Measurements from ENCODE around the gene ME2.
A peak's percentile ranks its signal among the peaks of the same experiment; 100 is the strongest.
"Not testable (repeated sequence)": the region's sequence is repeated elsewhere in the genome, so short reads cannot be mapped to it uniquely, and the experiment has no call there.

The ME2 gene

GRCh38 chr18:50862401-50862800, 16.5 kb upstream of the ME2 start:
- DNase-seq = no peak

DNA sequence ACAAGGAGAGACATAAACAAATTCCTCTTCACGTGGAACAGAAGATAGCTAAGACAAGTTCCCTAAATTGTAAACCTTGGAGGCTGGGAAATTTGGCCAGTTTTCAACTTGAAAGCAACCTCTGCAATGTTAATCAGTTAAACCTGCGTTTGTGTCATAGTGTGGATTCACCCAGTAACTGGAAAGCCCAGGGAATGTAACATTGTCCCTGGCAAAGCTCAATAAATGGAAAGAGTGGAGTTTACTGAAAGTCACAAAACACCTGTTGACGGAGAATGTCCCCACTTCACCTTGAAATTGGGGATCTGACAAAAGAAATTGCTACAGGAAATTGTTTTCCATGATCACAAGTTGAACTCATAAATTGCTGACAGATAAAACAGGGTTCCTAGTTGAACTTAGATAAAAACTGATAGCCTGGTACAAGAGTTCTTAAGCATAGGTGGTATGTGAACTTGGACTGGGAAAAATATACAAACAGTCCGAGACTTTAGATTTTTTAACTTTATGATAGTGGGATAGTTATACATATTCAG, 15.0 kb upstream of the ME2 start:
- no peak for DNase-seq

GRCh38 chr18:50866765-50867164, 12.2 kb upstream of the ME2 start:
- DNase-seq = no peak

DNA sequence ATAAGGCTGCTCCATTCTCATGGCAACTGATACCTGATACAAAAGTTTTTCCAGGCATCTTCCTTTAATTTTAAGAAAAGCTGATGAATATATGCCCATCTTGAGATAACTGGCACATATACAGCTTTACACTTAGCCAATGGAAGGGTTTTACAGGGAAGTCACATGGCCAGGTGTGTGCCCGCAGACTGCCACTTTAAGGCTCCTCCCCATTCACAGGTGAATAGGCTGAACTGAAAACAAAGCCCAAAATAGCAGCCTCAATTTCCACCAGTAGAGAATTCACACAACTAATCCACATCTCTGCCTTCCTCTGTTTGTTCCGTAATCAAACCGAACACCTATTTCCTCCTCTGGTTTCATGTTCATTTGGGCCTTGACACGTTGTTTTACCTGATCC, 9.8 kb upstream of the ME2 start:
- DNase-seq = no peak

DNA sequence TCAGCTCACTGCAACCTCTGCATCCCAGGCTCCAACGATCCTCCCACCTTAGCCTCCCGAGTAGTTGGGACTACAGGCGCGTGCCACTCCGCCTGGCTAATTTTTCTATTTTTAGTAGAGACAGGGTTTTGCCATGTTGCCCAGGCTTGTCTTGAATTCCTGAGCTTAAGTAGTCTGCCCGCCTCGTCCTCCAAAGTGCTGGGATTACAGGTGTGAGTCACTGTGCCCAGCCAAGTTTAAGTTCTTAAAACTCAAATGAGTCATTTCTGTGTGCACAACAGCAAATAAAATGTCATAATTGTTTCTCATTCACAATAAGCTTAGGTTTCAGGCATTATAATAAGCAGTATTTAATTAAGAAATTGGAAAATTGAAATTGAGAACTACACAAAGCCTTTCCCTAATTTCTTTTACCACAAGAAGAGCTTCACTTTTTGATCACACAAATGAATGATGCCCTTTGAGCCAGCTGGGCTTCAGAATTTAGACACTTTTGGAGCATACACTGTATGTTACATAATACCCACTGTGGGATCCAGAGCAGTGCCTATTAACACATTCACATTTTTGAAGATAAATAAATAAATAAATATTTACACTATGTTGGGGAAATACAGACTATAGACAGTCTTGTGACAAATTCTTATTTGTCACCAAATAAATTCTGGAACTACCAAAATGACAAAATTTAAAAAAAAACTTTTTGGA, 8.6 kb upstream of the ME2 start:
- DNase-seq = peak; percentile 65

DNA sequence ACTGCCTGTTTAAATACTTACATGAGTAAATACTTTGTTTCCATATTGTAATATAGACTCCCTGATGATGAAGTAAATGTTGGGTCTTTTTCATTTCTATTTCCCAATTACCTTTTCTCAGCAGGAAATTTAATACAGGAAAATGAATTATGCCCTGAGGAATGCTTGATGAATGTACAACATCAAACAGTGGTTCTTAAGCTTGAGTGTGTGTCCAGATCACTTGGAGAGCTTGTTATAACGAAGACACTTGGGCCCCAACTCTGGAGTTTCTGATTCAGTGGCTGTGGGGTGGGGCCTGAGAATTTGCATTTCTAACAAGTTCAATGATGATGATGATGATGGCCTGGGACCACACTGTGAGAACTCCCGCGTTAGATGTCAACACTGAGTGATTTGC, 7.1 kb upstream of the ME2 start:
- DNase-seq = no peak

- no peak for DNase-seq
These were observed 2.9 kb upstream of the ME2 start for GRCh38 chr18:50875966-50876536.

DNA sequence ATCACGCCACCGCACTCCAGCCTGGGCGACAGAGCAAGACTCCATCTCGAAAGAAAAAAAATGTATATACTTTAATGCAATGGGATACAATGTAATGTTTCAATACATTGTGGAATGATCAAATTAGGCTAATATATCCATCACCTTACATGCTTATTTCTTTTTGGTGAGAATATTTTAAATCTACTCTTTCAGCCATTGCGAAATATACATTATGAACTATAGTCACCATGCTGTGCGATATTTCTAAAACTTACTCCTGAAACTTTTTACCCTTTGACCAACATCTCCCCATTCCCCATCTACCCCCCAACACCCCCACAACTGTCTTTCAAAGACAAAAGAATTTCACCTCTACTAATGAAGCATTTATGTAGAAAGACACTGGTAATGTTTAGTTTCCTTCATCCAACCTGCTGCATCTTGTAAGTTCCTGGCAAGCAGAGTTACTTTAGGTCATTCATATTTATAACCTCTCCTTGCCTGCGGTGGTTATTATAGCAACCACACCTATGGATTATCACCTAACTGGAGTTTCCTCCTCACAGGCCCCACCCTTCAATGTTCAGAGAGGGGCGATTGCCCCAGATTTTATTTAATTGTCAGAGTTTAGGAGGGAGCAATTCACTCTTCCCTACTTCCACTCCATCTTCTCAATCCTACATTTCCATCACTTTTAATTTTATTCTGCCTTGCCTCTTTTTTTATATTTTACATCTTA, 1.2 kb upstream of the ME2 start:
- no peak for DNase-seq

DNA sequence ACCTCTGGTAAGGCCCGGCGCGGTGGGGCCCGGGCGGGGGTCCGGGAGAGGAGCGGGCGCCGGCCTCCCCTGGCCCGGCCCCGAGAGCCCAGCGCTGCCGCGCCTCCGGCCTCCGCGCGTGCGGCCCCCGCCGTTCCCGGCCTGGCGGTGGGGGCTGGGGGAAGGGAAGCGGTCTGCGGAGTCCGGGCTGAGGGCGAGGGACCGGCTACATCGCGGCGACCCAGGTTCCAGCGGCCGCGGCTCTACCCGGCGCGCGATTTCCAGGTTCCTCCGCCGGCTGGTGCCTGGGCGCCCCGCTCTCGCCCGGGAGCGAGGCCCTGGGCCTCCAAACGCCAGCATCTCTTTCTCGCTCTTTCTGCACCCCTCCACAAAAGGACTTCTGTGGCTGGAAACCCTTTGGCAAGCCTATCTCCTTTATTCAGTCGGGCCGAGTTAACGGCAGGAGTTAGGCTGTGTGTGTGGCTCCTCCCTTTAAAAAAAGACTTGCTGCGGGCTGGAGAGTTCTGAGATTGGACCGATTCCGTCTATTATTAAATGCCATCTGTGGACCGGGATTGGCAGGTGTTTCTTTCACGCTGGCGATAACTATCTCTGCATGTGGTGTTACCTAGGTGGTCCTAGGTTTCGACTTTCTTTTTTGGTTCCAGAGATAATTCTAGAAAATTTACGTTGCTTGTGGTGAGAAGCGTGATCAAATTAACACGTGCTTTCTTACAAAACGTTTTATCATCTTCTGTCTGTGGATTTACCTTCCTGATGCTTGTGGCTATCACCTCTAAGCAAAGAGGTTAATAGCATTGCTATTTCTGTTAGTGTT, 592 bp downstream of the ME2 start:
- peak; percentile 54 for DNase-seq

DNA sequence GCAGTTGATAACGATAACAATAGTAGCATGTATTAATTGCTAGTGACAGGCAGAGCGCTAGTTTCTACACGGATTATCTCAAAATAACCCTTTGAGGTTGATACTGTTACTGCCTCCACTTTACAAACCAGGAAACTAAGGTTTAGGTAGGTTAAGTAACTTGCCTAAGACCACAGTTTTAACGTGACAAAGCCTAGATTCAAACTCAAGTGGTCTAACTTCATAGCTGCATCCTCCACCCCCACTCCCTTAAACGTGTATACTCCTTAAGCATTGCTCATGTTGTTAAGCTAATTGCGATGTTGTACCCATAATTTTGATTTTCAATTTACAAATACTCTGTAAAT, 1.2 kb downstream of the ME2 start:
- DNase-seq = no peak

DNA sequence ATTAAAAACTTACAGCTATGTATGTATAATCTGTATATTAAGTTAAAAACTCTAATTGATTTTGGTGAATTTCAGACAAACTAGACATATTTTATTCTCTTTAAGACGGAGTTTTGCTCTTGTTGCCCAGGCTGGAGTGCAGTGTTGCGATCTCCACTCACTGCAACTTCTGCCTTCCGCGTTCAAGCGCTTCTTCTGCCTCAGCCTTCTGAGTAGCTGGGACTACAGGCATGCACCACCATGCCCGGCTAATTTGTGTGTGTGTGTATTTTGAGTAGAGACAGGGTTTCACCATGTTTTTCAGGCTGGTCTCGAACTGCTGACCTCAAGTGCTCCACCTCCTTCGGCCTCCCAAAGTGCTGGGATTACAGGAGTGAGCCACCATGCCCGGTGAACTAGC, 2.0 kb downstream of the ME2 start:
- DNase-seq = not testable (repeated sequence)

DNA sequence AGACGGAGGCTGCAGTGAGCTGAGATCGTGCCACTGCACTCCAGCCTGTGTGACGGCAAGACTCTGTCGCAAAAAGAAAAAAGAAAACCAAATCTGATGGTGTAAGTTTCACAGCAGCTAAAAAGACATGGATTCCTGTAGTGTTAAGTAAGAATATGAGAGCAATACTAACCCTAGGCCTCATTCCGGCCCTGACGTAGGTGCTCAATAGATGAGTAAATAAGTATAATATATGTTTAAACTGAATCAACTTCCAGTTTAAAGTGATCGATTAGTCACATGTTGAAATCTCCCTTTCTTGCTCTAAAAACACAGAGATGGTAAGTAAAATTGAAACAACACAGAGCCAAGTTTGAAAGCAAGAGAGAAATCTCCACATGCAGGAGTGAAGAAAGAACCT, 8.0 kb downstream of the ME2 start:
- no peak for DNase-seq

- peak; percentile 78 for DNase-seq
These were observed 16.6 kb downstream of the ME2 start for GRCh38 chr18:50895350-50896045.

DNA sequence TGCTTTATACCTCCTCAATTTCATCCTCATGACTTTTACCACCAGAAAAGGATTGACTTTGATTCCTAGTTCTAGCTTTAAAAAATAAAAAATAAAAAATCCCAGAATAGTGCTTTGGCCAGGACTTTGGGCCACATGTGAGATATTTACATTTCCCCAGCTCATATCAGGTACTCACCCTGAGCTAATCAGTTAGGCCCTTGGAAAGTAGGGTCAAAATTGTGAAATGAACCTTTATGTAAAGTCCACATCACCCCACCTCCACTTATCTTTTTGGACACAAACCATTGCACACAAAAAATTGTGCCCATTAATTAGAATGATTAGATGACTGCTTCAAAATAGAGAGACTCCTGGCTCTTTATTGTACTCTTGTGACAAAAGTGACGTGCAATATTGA, 17.2 kb downstream of the ME2 start:
- DNase-seq = no peak

DNA sequence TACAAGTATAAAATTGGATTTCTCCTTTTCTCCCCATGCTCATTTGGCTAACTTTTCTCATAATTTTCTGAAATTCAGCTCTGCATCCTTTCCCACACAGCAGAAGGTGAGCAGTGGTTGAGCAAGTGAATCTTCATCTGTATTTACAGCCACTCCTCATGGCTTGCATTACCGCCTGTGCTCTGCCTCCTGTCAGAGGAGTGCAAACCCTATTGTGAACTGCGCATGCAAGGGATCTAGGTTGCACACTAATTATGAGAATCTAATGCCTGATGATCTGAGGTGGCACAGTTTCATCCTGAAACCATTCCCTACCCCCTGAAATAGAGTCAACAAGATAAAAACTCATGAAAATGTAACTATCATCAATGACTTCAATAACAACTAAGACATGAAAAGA, 20.0 kb downstream of the ME2 start:
- DNase-seq = no peak

DNA sequence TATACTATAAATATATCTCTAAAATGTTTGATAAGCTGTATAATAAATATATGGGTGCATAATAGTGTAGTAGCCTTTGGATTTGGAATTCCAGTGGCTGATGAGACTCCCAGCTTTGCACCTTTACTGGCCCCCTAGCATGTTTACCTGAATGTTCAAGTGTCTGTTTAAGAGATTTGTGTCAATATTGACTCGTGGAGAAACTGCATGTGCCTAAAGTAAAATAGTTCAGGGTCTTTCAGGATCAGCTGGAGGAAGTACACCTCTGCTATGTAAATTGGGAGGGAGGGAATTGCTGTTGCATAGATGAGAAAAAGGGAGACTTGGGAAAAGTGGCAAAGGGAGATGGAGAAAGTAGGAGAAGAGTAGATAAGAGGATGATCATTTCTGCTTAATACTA, 23.9 kb downstream of the ME2 start:
- DNase-seq = no peak

DNA sequence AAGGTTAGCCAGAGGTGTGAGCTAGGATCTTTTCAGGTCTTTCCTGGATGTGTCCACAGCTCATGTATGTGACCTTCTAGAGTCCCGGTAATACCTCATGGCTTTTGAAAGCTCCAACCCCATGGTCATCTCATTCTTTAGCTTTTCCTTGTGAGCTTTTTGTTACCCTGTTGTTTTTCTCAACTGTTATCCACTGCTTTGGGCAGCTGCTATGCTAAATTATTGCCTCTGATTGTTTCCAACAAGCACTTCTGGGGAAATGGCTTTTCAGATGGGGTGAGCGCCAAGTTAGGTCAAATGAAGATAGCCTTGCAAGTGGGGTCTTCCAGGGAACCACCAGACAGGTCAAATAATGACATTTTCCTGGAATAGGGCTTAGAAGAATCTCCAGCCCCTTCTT, 27.9 kb downstream of the ME2 start:
- no peak for DNase-seq

GRCh38 chr18:50909261-50909660, 30.3 kb downstream of the ME2 start:
- no peak for DNase-seq

GRCh38 chr18:50911006-50911405, 32.1 kb downstream of the ME2 start:
- no peak for DNase-seq

DNA sequence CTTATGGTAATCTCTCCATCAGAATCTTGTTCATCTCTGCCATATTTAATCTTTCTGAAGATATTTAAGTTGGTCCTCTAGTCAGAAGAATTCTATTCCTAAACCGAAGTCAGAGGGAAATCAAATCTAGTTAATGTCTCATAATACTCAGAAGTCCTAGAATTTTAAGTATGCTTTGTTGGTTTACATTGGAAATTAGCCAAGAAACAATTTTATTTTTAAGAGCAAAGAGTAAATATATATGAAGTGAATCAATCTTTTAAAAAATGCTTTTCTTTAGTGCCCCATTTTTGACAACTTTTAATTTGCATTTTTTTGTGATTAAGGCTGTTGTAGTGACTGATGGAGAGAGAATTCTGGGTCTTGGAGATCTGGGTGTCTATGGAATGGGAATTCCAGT, 38.1 kb downstream of the ME2 start:
- peak; percentile 7 for DNase-seq

DNA sequence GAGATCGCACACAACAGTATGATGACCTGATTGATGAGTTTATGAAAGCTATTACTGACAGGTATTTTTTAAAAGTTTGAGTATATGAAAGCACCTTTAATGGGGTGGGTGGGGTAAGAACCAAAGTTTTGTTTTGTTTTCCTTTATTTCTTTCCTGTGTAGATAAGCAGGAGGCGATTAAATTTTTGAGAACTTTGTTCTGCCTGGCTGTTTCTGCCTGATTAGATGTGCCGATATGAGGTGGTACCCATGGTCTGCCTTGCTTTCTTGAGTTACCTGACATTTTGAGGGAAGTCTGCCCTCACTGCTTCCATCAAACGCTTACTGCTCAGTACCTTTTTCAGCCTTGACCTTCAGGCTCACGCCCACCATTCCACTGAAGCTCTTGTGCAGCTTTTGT, 39.2 kb downstream of the ME2 start:
- no peak for DNase-seq

DNA sequence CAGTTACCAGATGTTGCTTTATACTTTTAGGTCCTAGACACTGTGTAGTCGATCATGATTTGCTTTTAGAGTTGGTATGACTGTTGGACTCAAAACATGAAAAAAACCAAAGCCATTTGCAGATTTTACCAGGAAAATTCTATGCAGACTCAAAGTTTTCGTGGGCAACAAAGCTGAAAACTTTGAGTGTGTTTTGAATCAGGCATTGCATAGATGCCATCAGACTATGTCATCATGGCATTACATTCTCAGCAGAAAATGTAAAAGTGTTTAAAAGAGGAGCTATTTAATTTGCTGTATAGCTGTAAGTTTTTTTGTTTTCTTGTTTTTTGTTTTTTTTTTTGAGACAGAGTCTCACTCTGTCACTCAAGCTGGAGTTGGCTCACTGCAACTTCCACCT, 45.5 kb downstream of the ME2 start:
- no peak for DNase-seq

DNA sequence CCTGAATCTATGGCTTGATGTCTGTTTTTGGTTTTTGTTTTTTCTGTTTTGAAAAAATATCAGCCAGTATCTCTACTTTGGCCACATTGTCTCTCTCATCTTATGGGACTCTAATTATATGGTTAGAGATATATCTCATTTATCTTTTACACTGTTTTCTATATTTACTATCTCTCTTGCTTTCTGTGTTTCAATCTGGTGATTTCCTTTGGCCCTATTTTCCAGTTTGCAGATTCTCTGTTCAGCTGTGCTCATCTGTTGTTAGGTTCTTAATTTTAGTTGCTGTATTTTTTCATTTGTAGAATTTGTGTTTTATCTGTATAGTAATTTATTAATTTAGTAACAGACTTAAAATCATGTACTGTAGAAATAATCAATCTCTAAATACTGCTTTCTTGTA, 47.6 kb downstream of the ME2 start:
- no peak for DNase-seq
